Activated CD4-positive, alpha-beta T cell treated with anti-CD3 and anti-CD28 coated beads, Interleukin-10, Interleukin-2, amounts not matched to agents 100 ng/mL and 50 ng/mL, durations not matched to agents 16 hours and 8 hours (primary cell): ENCODE measurements around the gene RFLNA.

ENCODE experiments used
- DNase-seq: peaks from one replicate; pipeline ENCODE4 v3.0.0-alpha.2; 2020

Gene RFLNA

DNA sequence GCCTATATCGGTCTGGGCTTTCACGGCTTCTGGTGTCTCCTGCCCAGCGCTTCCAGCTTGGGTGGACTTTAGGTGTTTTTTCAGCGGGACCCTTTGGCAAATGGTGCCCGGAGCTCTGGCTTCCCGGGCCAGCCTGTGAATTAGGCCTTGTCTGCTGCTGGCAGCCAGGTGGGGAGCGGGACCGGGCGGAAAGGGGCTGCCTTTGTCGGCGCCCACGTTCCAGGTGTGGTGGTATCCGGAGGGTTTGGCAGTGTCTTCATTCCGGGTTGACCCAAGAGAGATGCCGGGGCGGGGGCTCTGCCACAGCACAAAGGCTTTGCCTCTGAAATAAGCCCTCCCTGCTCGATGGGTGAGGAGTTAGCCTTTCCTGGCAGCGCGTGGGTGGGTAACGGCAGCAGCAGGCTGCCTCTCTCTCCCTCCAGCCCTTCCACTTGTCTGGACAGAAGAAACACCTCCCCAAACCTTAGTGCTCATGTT lies 9.5 kb downstream of the RFLNA start:
- no peak for DNase-seq

- DNase-seq, result no peak
Measured at GRCh38 chr12:124305136-124305535, 10.2 kb downstream of the RFLNA start.

GRCh38 chr12:124305776-124306685 lies 11.1 kb downstream of the RFLNA start:
- no peak for DNase-seq

DNA sequence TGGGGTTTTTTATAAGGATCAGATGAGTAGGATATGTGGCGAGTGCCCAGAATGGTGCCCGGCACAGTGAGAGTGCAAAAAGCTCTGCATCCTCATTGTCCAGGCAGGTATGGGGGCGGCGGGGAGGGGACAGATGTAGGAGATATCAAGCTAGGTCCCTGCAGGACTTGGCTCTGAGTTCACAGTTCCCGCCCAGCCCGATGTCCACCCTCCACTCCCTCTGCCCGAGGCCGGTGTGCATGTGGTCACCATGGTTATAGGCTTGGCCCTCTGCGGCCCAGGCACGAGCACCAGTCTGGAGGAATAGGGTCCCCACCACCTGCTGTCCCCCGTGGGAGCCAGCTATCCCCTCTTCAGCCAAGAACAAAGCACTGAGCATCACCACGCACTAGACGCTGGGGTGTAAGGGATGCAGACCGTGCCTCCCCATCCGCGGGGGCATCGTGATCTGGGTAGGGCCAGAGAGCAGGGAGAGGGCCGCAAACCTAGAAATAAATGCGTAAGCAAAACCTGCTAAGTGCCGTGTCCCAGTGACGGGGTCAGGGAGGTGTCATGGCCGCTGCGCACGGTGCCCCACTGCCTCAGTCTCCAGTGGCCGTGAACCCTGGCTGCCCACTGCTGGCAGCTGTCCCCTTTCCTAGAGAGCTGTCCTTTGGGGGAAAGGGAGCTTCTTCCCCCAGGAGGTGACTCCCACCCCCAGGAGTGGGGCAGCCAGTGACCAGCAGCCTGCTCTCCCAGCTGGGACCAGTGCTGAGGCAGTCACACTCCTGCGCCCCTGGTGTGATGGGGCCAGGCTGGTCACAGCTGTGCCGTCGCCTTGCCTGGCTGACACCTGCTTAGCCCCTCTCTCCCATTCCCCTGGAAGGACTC lies 12.0 kb downstream of the RFLNA start:
- no peak for DNase-seq

DNA sequence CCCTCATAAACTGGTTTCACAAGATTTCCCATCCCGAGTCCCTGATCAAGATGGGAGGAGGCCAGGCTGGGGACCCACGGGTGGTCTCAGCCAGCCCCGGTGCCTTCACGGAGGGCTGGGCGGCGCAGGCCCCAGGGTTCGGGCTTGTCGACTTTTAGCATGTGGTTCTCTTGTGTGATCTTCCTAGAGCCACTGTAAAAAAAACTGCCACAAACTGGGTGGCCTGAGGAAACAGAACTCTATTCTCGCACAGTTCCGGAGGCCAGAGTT lies 12.6 kb downstream of the RFLNA start:
- DNase-seq, result no peak

- no peak for DNase-seq
Measured at GRCh38 chr12:124308741-124309140, 13.8 kb downstream of the RFLNA start.

DNA sequence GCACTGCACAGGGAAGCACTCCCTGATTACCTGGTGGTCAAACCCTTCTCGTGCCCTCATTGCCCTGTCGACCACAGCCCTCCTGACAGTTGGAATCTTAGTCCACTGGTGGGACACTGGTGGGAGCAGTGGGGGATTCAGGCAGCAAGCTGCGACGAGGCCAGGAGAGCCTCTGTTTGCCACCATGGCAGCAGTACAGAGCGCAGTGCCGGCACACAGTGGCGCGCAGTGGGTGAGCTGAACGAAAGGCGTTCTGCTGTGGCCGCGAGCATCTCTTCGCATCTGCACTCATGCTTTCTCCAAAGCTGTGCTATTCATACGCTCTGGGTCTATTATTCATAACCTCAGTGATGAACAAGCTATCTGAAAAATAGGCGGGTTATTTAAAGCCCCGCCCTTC lies 14.3 kb downstream of the RFLNA start:
- DNase-seq, result no peak

DNA sequence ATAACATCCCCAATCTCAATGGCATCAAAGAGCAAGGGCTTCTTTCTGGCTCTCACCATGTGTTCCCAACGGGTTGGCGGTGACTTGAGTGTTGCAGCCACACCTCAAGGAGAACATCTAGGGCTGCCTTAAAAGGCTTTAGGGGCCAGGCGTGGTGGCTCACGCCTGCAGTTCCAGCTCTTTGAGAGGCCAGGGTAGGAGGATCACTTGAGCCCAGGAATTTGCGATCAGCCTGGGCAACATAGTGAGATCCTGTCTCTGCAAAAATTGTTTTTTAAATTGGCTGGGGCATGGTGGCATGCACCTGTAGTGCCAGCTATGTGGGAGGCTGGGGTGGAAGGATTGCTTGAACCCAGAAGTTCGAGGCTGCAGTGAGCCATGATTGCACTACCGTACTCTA lies 14.9 kb downstream of the RFLNA start:
- DNase-seq, result no peak

DNA sequence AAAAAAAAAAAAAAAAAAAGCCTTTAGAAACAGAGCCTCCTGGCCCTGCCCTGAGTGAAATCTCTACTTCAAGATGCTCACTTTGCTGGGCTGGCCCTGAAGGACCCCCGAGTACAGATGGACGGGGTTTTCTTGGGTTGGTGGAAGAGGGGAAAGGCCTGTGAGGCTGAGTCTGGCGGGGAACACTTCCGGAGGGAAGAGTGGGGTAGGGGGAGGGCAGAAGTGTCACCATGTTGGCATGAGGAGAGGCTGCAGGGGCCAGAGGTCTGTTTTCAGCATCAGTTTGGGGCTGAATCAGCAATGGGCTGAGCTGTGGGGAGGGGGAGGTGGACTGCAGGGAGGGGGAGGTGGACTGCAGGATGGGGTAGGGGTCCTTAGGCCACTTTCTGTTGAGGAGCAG lies 15.3 kb downstream of the RFLNA start:
- DNase-seq, result no peak

- no peak for DNase-seq
Measured at GRCh38 chr12:124310785-124311184, 15.9 kb downstream of the RFLNA start.

DNA sequence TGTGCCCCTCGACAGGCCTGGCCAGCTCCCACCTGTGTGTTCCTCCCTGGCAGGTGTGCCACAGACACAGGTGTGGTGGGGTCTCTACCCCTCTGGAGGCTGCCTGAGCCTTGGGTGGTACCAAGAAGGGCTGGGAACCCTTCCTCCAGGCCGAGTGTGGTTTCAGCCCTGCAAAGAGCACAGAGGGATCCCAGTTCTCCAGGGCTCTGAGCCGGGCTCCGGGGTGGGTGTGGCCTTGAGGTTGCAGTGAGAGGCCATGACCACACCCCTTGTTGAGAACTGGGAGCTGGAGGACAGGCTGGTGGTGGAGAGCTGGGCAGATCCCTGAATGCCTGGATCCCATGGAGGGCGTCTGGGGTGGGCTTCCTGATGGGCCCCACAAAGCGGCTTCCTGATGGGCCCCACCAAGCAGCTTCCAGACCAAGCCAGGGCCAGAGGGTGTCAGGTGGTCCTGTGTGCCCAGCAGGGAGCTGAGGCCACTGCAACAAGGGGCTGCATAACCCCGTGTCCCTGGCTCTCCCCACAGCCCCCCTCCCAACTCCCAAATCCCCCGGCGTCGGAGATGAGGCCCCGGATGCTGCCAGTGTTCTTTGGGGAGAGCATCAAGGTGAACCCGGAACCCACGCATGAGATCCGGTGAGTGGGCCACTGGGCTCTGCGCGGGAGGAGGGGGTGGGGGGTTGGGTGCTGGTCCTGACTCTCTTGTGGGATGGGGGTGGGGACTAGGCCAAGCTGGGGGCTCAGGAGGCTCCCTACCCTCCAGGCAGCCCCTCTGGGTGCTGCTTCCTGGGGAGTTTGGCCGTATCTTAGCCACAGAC lies 16.6 kb downstream of the RFLNA start:
- no peak for DNase-seq

DNA sequence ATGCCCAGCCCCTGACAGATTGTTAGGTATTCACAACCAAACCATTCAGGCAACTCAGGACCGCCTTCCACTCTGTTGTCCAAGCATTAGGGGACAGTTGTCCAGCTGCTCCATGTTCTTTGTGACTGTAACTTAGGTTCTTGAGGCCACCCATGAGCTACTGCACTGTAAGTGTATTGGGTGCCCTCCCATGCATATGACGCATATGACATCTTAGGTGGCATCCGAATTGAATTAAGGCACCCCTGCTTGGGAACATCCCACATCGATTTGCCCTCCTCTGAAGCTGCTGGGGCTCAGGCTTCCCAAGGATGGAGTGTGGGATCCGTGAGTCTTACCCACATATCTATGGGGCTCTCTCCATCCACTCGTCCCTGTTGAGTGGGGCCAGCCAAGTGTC lies 17.7 kb downstream of the RFLNA start:
- no peak for DNase-seq

- no peak for DNase-seq
Measured at GRCh38 chr12:124314207-124314606, 19.3 kb downstream of the RFLNA start.

DNA sequence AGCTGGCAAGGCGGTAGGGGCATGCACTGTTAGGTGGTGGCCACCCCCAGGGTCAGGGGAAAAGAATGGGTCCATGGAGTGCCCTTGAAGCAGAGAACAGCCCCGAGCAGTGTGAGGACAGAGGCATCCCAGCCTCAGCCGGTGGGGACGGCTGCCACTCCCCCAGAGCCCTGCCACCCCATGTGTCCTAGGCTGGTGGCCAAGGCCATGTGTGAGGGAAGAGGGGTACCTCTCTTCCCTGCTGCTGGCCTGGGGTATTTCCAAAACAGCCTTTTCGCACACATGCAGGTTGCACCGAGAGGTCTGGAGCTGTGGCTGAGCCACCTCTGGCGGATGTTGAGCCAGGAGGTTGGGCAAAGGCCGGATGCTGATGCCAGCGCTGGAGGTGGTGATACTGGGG lies 19.9 kb downstream of the RFLNA start:
- DNase-seq, result no peak

- DNase-seq, result no peak
Measured at GRCh38 chr12:124315372-124316044, 20.6 kb downstream of the RFLNA start.

DNA sequence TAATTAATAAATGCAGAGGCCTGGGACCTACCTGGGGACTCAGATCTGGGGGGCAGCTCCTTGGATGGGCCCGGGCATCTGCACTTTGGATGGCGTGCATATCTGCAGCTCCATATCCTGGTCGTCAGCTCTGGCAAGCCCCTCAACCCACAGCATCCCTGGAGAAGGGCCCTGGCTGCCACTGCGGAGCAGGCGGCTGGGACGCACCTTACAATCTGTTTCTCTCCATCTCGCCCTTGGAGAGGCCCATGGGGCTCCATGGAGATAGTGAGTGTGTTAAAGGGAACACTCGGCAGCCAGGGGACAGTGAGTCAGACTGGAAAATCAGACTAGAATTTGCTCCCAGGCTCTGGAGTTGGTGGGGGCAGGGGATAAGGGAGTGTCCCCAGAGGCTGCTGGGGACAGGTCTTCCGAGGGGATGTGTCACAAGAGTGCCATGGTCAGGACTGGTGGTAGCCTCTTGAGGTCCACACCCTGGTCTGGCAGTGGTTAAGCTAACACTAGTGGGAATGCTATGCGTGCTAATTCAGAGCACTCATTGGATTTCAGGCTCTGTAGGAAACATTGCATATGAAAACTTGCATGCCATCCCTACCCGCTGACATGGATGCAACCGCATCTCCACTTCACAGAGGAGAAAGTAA lies 21.5 kb downstream of the RFLNA start:
- DNase-seq, result no peak

DNA sequence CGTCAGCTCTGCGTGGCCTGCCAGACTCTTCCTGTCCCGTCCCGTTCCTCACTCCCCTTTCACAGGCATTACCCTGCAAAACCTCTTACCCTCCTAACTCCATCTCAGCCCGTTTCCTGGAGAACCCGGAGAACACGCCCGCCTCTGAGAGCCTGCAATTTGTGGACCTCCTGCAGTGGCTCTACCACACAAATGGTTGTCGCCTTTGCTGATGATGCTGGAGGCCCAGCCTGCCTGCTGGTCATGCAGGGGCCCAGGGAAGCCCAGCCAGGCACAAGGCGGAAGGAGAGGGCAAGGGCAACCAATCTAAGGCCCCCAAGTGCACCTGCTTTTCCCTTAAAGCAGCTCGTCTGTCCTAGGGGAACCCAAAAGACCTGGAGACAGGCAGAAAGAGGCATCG lies 22.5 kb downstream of the RFLNA start:
- no peak for DNase-seq

DNA sequence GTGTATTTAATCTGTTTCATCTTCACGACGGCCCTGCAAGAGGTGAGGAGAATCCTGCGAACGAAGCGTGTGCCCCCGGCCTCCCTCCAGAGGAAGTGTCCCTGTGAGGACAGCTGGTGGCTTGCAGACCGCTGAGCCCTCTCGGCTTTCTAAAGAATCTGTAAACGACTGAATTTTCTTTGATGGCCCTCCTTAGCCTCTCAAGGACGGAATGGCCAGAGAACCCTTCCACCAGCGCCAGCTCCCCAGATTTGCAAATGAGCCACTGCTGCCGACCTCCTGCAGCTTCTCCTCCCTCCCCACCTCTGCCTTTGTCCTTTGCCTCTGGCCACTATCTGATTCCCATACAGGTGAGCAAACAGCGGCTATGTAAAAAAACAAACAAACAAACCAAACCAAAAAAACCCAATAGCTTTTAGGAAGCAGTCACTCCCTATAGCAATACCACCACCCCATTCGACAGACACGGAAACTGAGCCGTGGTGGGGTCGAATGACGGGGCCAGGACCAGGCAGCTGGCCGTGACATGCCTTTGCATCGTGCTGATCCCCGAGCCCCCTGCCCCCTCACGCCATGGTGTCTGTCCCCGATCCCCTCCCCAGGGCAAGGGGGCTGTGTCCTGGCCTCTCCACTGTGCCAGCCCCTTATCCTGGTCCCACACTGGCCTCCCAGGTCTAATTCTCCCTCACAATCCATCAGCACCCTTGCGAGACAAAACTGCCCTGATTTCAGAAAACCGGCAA lies 23.6 kb downstream of the RFLNA start:
- DNase-seq, result no peak

DNA sequence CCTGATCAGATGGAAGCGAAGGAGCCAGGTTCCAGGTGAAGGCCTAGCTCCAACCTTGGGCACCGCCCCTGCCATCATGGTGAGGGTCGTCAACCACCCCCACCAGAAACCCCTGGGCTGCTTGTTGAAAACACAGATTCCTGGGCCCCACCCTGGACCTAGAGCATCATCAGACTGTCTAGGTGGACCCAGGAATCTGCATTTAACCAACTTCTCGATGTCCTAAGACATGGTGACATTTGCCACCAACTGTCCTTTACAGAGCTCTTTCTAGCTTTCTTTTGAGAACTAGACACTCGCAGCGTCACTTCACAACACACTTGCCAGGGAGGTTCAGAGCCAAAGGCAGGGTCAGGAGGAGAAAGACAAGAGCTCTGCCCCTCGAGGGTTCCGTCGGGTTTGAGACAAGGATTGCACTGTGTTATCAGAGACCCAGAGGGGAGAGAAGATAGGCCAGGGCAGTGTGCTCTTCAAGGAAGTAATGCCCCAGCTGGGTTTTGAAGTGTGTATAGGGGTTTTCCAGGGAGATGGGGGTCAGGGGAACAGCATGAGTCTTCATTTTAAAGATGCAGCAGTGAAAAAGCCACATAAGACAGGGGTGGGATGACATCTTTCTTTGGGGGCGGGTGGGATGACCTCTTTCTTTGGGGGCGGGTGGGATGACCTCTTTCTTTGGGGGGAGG lies 24.6 kb downstream of the RFLNA start:
- DNase-seq, result no peak

- peak; percentile 71 for DNase-seq
Measured at GRCh38 chr12:124321040-124321481, 26.2 kb downstream of the RFLNA start.
